H9 (cell line): ENCODE results near the gene BIVM. TPM values are rescaled to one million over a fixed set of nuclear protein-coding genes. Genes with fewer than 3 reads are reported as not detected.

Source experiments
- DNase-seq: peaks from one replicate; pipeline ENCODE4 v3.0.0-alpha.2; 2017
- H2AFZ ChIP-seq: one replicate; pipeline ENCODE4 v1.6.1; 2013; ENCODE audit warnings: mild to moderate bottlenecking, low read length, control low read depth, moderate library complexity
- H2AK5ac ChIP-seq: 2 replicates; pipeline ENCODE4 v1.6.1; 2013; ENCODE audit warnings: low read length, control low read depth, mixed read lengths; ENCODE audit not compliant: insufficient read length
- H2BK120ac ChIP-seq: one replicate; pipeline ENCODE4 v1.6.1; 2013; ENCODE audit warnings: low read depth, mild to moderate bottlenecking, low read length, control low read depth, inconsistent platforms; ENCODE audit not compliant: poor library complexity, severe bottlenecking
- H2BK12ac ChIP-seq: 2 replicates; pipeline ENCODE4 v1.6.1; 2013; ENCODE audit warnings: low read length, control low read depth, mixed read lengths, low read depth; ENCODE audit not compliant: insufficient read length
- H2BK15ac ChIP-seq: 2 replicates; pipeline ENCODE4 v1.6.1; 2013; ENCODE audit warnings: low read depth, low read length, control low read depth
- H2BK20ac ChIP-seq: one replicate; pipeline ENCODE4 v1.6.1; 2013; ENCODE audit warnings: low read depth, mild to moderate bottlenecking, low read length, control low read depth, inconsistent platforms; ENCODE audit not compliant: poor library complexity, severe bottlenecking
- H2BK5ac ChIP-seq: 2 replicates; pipeline ENCODE4 v1.6.1; 2013; ENCODE audit warnings: low read length, control low read depth, mixed read lengths; ENCODE audit not compliant: insufficient read length
- H3K14ac ChIP-seq: 2 replicates; pipeline ENCODE4 v1.6.1; 2013; ENCODE audit warnings: low read length, control low read depth; ENCODE audit not compliant: insufficient read depth
- H3K18ac ChIP-seq: 2 replicates; pipeline ENCODE4 v1.6.1; 2013; ENCODE audit warnings: low read depth, mild to moderate bottlenecking, mixed read lengths, low read length, control low read depth; ENCODE audit not compliant: insufficient read length
- H3K23ac ChIP-seq: 2 replicates; pipeline ENCODE4 v1.6.1; 2013; ENCODE audit warnings: low read length, control low read depth, mixed read lengths, low read depth; ENCODE audit not compliant: insufficient read length
- H3K23me2 ChIP-seq: 2 replicates; pipeline ENCODE4 v1.6.1; 2013; ENCODE audit warnings: low read depth, mild to moderate bottlenecking, mixed read lengths, low read length, control low read depth; ENCODE audit not compliant: insufficient read length, poor library complexity, severe bottlenecking
- H3K27ac ChIP-seq: 2 replicates; pipeline ENCODE4 v1.5.1; 2013; ENCODE audit warnings: low read length, control low read depth, mixed read lengths, low read depth; ENCODE audit not compliant: insufficient read length
- H3K27me3 ChIP-seq: 2 replicates; pipeline ENCODE4 v1.6.1; 2013; ENCODE audit warnings: low read length, control low read depth, inconsistent platforms; ENCODE audit not compliant: insufficient read depth
- H3K4ac ChIP-seq: 2 replicates; pipeline ENCODE4 v1.6.1; 2013; ENCODE audit warnings: low read depth, mild to moderate bottlenecking, control low read depth, inconsistent platforms, low read length, moderate library complexity
- H3K4me1 ChIP-seq: 2 replicates; pipeline ENCODE4 v1.6.1; 2013; ENCODE audit warnings: low read length, control low read depth, inconsistent platforms; ENCODE audit not compliant: insufficient read depth
- H3K4me2 ChIP-seq: 2 replicates; pipeline ENCODE4 v1.6.1; 2013; ENCODE audit warnings: low read length, control low read depth, mixed read lengths; ENCODE audit not compliant: insufficient read length, insufficient read depth
- H3K56ac ChIP-seq: 2 replicates; pipeline ENCODE4 v1.6.1; 2013; ENCODE audit warnings: low read depth, mild to moderate bottlenecking, mixed read lengths, low read length, control low read depth; ENCODE audit not compliant: insufficient read length
- H3K79me1 ChIP-seq: 2 replicates; pipeline ENCODE4 v1.6.1; 2013; ENCODE audit warnings: low read depth, mild to moderate bottlenecking, moderate library complexity, low read length, control low read depth, inconsistent platforms; ENCODE audit not compliant: insufficient read depth, poor library complexity, severe bottlenecking
- H3K79me2 ChIP-seq: 2 replicates; pipeline ENCODE4 v1.6.1; 2013; ENCODE audit warnings: low read length, control low read depth, inconsistent platforms; ENCODE audit not compliant: insufficient read depth
- H3K9ac ChIP-seq: 2 replicates; pipeline ENCODE4 v1.6.1; 2013; ENCODE audit warnings: low read length, control low read depth, mixed read lengths; ENCODE audit not compliant: insufficient read length; ENCODE audit errors: extremely low read depth
- H3K9me3 ChIP-seq: one replicate; pipeline ENCODE4 v1.6.1; 2013; ENCODE audit warnings: low read depth, low read length, inconsistent platforms; ENCODE audit not compliant: control insufficient read depth
- H3T11ph ChIP-seq: one replicate; pipeline ENCODE4 v1.6.1; 2013; ENCODE audit warnings: mild to moderate bottlenecking, low read length, control low read depth, inconsistent platforms
- H4K20me1 ChIP-seq: one replicate; pipeline ENCODE4 v1.6.1; 2013; ENCODE audit not compliant: control insufficient read depth, insufficient read length, insufficient read depth
- H4K5ac ChIP-seq: 2 replicates; pipeline ENCODE4 v1.6.1; 2013; ENCODE audit warnings: low read depth, mild to moderate bottlenecking, mixed read lengths, low read length, control low read depth; ENCODE audit not compliant: insufficient read length
- H4K8ac ChIP-seq: replicated peaks from 2 replicates; pipeline ENCODE4 v1.6.1; 2013; ENCODE audit warnings: low read length, control low read depth, mixed read lengths, low read depth; ENCODE audit not compliant: insufficient read length
- H4K91ac ChIP-seq: 2 replicates; pipeline ENCODE4 v1.6.1; 2013; ENCODE audit warnings: low read depth, mild to moderate bottlenecking, moderate library complexity, mixed read lengths, low read length, control low read depth; ENCODE audit not compliant: insufficient read length
- H3K27ac Mint-ChIP-seq, 3 experiments: 2 replicates in 2 of 3; 3 replicates in 1 of 3; pipeline ENCODE4 v1.8.0; 2020 to 2021; ENCODE audit warnings: mixed read lengths in 3 of 3, mild to moderate bottlenecking in 1 of 3, moderate library complexity in 1 of 3
- H3K27me3 Mint-ChIP-seq: 2 replicates; pipeline ENCODE4 v1.8.0; 2021; ENCODE audit warnings: low read depth, mild to moderate bottlenecking, moderate library complexity, mixed read lengths
- H3K36me3 Mint-ChIP-seq, 3 experiments: 2 replicates in 2 of 3; 3 replicates in 1 of 3; pipeline ENCODE4 v1.8.0; 2020 to 2021; ENCODE audit warnings: low read depth in 3 of 3, mixed read lengths in 3 of 3; ENCODE audit not compliant: insufficient read depth in 1 of 3
- H3K4me1 Mint-ChIP-seq, 2 experiments: 2 replicates each; pipeline ENCODE4 v1.8.0; 2020; ENCODE audit warnings: mixed read lengths in 2 of 2
- H3K4me3 Mint-ChIP-seq, 2 experiments: 2 replicates in 1 of 2; 3 replicates in 1 of 2; pipeline ENCODE4 v1.8.0; 2020 to 2021; ENCODE audit warnings: mild to moderate bottlenecking in 2 of 2, mixed read lengths in 2 of 2, moderate library complexity in 1 of 2
- H3K9me3 Mint-ChIP-seq, 2 experiments: 2 replicates in 1 of 2; 3 replicates in 1 of 2; pipeline ENCODE4 v1.8.0; 2020; ENCODE audit warnings: mild to moderate bottlenecking in 2 of 2, mixed read lengths in 2 of 2, moderate library complexity in 1 of 2
- WGBS: extraction: QIAGEN DNeasy Blood & Tissue Kit; methylation state at CpG from one replicate; pipeline ENCODE4 v1.1.7; 2013; ENCODE audit warnings: missing lambda C conversion rate, low lambda C conversion rate, mixed read lengths; ENCODE audit not compliant: insufficient read length; ENCODE audit errors: extremely low coverage; 5-methylcytosine and 5-hydroxymethylcytosine counted together
- total RNA-seq: library from RNA; stranded (reverse); gene quantifications from 2 replicates; pipeline ENCODE4 v1.2.1, GENCODE V29; 2021
- TF ChIP-seq, protein P1 (sequence below): fragments of 200-600 bp; sonication (generic); conservative IDR thresholded peaks from 3 replicates; pipeline ENCODE4 v1.8.0; 2021; ENCODE audit warnings: antibody characterized with exemption, mild to moderate bottlenecking

BIVM gene
- total RNA-seq, 1 experiment from 2014 or later, result 9.0 TPM

- Histone ChIP-seq H3K4me1 (no peaks in the 10 kb centered on the region), H4K91ac (no peak overlapping the region), H3K9ac (no peak overlapping the region), H3K18ac (no peak overlapping the region), H3K9me3 (no peaks in the 10 kb centered on the region), H2AK5ac (no peak overlapping the region), H3K4ac (no peak overlapping the region), H4K20me1 (no peaks in the 10 kb centered on the region), H2BK15ac (no peak overlapping the region), H3K27ac (no peak overlapping the region), H3K4me2 (no peak overlapping the region), H3K23ac (no peak overlapping the region), H3K23me2 (no peaks in the 10 kb centered on the region), H2BK5ac (no peak overlapping the region), H3K27me3 (no peaks in the 10 kb centered on the region), H2BK12ac (no peak overlapping the region), H3K79me1 (no peaks in the 10 kb centered on the region), H2BK20ac (no peak overlapping the region), H4K8ac (no peak overlapping the region), H3T11ph (no peak overlapping the region), H4K5ac (no peak overlapping the region), H3K56ac (no peak overlapping the region), H2AFZ (no peak overlapping the region), H2BK120ac (no peak overlapping the region), H3K14ac (no peak overlapping the region), H3K79me2 (no peaks in the 10 kb centered on the region)
- H3K9me3 Mint-ChIP-seq, result no peaks in the 10 kb centered on the region
- H3K27me3 Mint-ChIP-seq, result no peaks in the 10 kb centered on the region
- peaks cover 5 to 27% (median 20%) of the 10 kb centered on the region in 3 experiments; a peak in 6 of 7 replicates for H3K36me3 Mint-ChIP-seq
- WGBS, result no CpG with 5 or more reads among the region's 4 CpGs
- no peak overlapping the region for H3K27ac Mint-ChIP-seq
- DNase-seq, result no peak
- TF ChIP-seq, protein P1, sequence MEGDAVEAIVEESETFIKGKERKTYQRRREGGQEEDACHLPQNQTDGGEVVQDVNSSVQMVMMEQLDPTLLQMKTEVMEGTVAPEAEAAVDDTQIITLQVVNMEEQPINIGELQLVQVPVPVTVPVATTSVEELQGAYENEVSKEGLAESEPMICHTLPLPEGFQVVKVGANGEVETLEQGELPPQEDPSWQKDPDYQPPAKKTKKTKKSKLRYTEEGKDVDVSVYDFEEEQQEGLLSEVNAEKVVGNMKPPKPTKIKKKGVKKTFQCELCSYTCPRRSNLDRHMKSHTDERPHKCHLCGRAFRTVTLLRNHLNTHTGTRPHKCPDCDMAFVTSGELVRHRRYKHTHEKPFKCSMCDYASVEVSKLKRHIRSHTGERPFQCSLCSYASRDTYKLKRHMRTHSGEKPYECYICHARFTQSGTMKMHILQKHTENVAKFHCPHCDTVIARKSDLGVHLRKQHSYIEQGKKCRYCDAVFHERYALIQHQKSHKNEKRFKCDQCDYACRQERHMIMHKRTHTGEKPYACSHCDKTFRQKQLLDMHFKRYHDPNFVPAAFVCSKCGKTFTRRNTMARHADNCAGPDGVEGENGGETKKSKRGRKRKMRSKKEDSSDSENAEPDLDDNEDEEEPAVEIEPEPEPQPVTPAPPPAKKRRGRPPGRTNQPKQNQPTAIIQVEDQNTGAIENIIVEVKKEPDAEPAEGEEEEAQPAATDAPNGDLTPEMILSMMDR, result no peak
- H3K4me3 Mint-ChIP-seq, result no peak overlapping the region
- H3K4me1 Mint-ChIP-seq, result peaks cover 15 to 17% of the 10 kb centered on the region in 2 experiments
These were observed 76.3 kb downstream of the BIVM start for GRCh38 chr13:102875256-102875655.
